GM20000 (cell line): Measurements from ENCODE around the gene FSTL4.

Experiments
- DNase-seq: peaks from one replicate; pipeline ENCODE4 v3.0.0; 2012; ENCODE audit warnings: low spot score
- CTCF ChIP-seq: IDR thresholded peaks from 2 replicates; pipeline ENCODE4 v1.5.1; 2012; ENCODE audit warnings: mild to moderate bottlenecking, control low read depth; ENCODE audit errors: extremely low read depth, missing control alignments

Gene FSTL4

GRCh38 chr5:133612249-133612860 lies at the start of gene FSTL4:
TSS of gene FSTL4 (minus strand) at chr5:133612541.
- no peak for TF ChIP-seq CTCF
- DNase-seq: peak; percentile 48

GRCh38 chr5:133661389-133661788 lies 49.0 kb upstream of the FSTL4 start:
- TF ChIP-seq CTCF: no peak
- no peak for DNase-seq

- no peak for DNase-seq
- no peak for TF ChIP-seq CTCF
Observed at GRCh38 chr5:133658327-133658726, 46.0 kb upstream of the FSTL4 start.

- no peak for TF ChIP-seq CTCF
- no peak for DNase-seq
Observed at GRCh38 chr5:133657036-133657435, 44.7 kb upstream of the FSTL4 start.

GRCh38 chr5:133655966-133656365 lies 43.6 kb upstream of the FSTL4 start:
- no peak for TF ChIP-seq CTCF
- DNase-seq: no peak

GRCh38 chr5:133653760-133654049 lies 41.4 kb upstream of the FSTL4 start:
- DNase-seq: no peak
- no peak for TF ChIP-seq CTCF

- no peak for TF ChIP-seq CTCF
- no peak for DNase-seq
Observed at GRCh38 chr5:133652951-133653759, 40.8 kb upstream of the FSTL4 start.
